Smooth muscle cell (in vitro differentiated cells): ENCODE data around the gene FAM184B. TPM values are rescaled to one million over a fixed set of nuclear protein-coding genes. Genes with fewer than 3 reads are reported as not detected.

ENCODE experiments used
- DNase-seq: peaks from one replicate; lab custom pipeline; 2025; ENCODE audit not compliant: unreplicated experiment; lab: John Stamatoyannopoulos, UW
- H2AFZ ChIP-seq: fragments of 200-600 bp; sonication (generic); 2 replicates; pipeline ENCODE4 v1.6.0; 2016; ENCODE audit warnings: antibody characterized with exemption, low read depth, mild to moderate bottlenecking
- H3F3A ChIP-seq: fragments of 200-600 bp; sonication (generic); 2 replicates; pipeline ENCODE4 v1.6.0; 2017; ENCODE audit warnings: antibody characterized with exemption, low read depth
- H3K27ac ChIP-seq: fragments of 200-600 bp; sonication (generic); 2 replicates; pipeline ENCODE4 v1.5.1; 2016; ENCODE audit warnings: low read depth, mild to moderate bottlenecking
- H3K27me3 ChIP-seq: fragments of 200-600 bp; sonication (generic); 2 replicates; pipeline ENCODE4 v1.6.1; 2016; ENCODE audit warnings: low read depth, mild to moderate bottlenecking
- H3K36me3 ChIP-seq: fragments of 200-600 bp; sonication (generic); 2 replicates; pipeline ENCODE4 v1.5.1; 2016; ENCODE audit warnings: low read depth
- H3K4me1 ChIP-seq: fragments of 200-600 bp; sonication (generic); 2 replicates; pipeline ENCODE4 v1.5.1; 2016; ENCODE audit warnings: low read depth
- H3K4me2 ChIP-seq: fragments of 200-600 bp; sonication (generic); 2 replicates; pipeline ENCODE4 v1.6.0; 2016; ENCODE audit warnings: mild to moderate bottlenecking
- H3K4me3 ChIP-seq: fragments of 200-600 bp; sonication (generic); 2 replicates; pipeline ENCODE4 v1.5.1; 2016; ENCODE audit warnings: mild to moderate bottlenecking
- H3K79me2 ChIP-seq: fragments of 200-600 bp; sonication (generic); 2 replicates; pipeline ENCODE4 v1.6.0; 2016; ENCODE audit warnings: low read depth, mild to moderate bottlenecking
- H3K9ac ChIP-seq: fragments of 200-600 bp; sonication (generic); 2 replicates; pipeline ENCODE4 v1.6.0; 2016; ENCODE audit warnings: low read depth
- H3K9me3 ChIP-seq: fragments of 200-600 bp; sonication (generic); replicated peaks from 2 replicates; pipeline ENCODE4 v1.5.1; 2016; ENCODE audit warnings: low read depth
- H4K20me1 ChIP-seq: fragments of 200-600 bp; sonication (generic); 2 replicates; pipeline ENCODE4 v1.6.0; 2016; ENCODE audit warnings: low read depth
- CTCF ChIP-seq: fragments of 200-600 bp; sonication (generic); IDR thresholded peaks from 2 replicates; pipeline ENCODE4 v1.5.1; 2017; ENCODE audit warnings: borderline replicate concordance, mild to moderate bottlenecking, antibody characterized with exemption; ENCODE audit not compliant: insufficient read depth, poor library complexity, severe bottlenecking
- WGBS: methylation state at CpG from one replicate; pipeline ENCODE4 v1.1.7; 2016; ENCODE audit warnings: low lambda C conversion rate; 5-methylcytosine and 5-hydroxymethylcytosine counted together
- polyA plus RNA-seq: library from polyadenylated mRNA; unstranded; fragments of >200 nt; fragmentation: Nextera tagmentation; extraction: Ambion mirVana; gene quantifications from 2 replicates; pipeline ENCODE4 v1.2.1, GENCODE V29; 2016
- total RNA-seq: library from RNA; depleted of rRNA; stranded (reverse); fragments of >200 nt; gene quantifications from 2 replicates; pipeline ENCODE4 v1.2.3, GENCODE V29; 2014

The FAM184B gene
- total and polyA plus RNA-seq, 2 experiments from 2014 or later, result not detected

DNA sequence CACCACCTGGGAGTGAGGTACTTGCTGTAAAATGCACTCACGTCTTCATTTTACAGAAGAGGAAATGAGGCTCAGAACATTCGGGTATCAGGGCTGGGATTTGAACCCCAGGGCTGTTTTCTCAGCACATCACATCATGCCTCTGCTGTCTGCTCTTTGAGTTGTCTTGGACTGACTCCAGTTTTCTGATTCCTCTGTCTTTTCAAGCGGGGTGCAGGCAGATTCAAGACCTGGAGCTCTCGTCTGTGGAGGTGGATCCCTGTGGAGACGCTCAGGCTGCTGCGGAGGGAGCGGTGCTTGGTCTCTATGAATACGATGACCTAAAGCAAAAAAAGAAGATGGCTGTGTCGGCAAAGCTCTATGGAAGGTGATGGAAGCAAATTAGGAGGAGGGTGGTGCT, 198.1 kb downstream of the FAM184B start:
- no peak overlapping the region for H2AFZ ChIP-seq
- no peak for DNase-seq
- H4K20me1 ChIP-seq, result no peaks in the 10 kb centered on the region
- 96% methylated on average over 9 of the region's 9 CpGs for WGBS
- H3K4me1 ChIP-seq, result peaks cover under 1% of the 10 kb centered on the region
- peaks cover 4% of the 10 kb centered on the region for H3K36me3 ChIP-seq
- H3K27ac ChIP-seq, result no peak overlapping the region
- peaks cover 7% of the 10 kb centered on the region for H3K79me2 ChIP-seq
- no peak overlapping the region for H3K4me2 ChIP-seq
- no peak overlapping the region for H3K9ac ChIP-seq
- no peak for TF ChIP-seq CTCF
- no peaks in the 10 kb centered on the region for H3K27me3 ChIP-seq
- H3F3A ChIP-seq, result no peaks in the 10 kb centered on the region
- H3K9me3 ChIP-seq, result no peaks in the 10 kb centered on the region
- no peak overlapping the region for H3K4me3 ChIP-seq

- Histone ChIP-seq H3K27ac (no peak overlapping the region), H3K4me1 (peaks cover 6% of the 10 kb centered on the region), H3F3A (no peaks in the 10 kb centered on the region), H3K4me2 (no peak overlapping the region), H3K9ac (no peak overlapping the region), H3K27me3 (no peaks in the 10 kb centered on the region), H3K9me3 (no peaks in the 10 kb centered on the region), H3K79me2 (peaks cover 7% of the 10 kb centered on the region), H4K20me1 (no peaks in the 10 kb centered on the region), H3K36me3 (peaks cover 4% of the 10 kb centered on the region), H3K4me3 (no peak overlapping the region), H2AFZ (no peak overlapping the region)
- 97% methylated on average over 7 of the region's 7 CpGs for WGBS
- no peak for TF ChIP-seq CTCF
- no peak for DNase-seq
Measured at GRCh38 chr4:17580969-17581368, 200.5 kb downstream of the FAM184B start.

Other genes starting within 250 kb of the FAM184B start
- 29.1 and 42.9 TPM in 2 replicates for gene LAP3, start 204.4 kb downstream of the FAM184B start, total RNA-seq
- gene LAP3, start 204.4 kb downstream of the FAM184B start, polyA plus RNA-seq, result 37.6 and 38.6 TPM in 2 replicates
- 10.4 and 10.9 TPM in 2 replicates for gene MED28, start 167.0 kb downstream of the FAM184B start, total RNA-seq
- gene MED28, start 167.0 kb downstream of the FAM184B start, polyA plus RNA-seq, result 39.5 and 42.0 TPM in 2 replicates
- 19.3 and 19.4 TPM in 2 replicates for gene DCAF16, start 29.1 kb upstream of the FAM184B start, total RNA-seq
- gene DCAF16, start 29.1 kb upstream of the FAM184B start, polyA plus RNA-seq, result 6.5 and 9.3 TPM in 2 replicates
- 19.6 and 20.1 TPM in 2 replicates for gene NCAPG, start 29.4 kb upstream of the FAM184B start, total RNA-seq
- gene NCAPG, start 29.4 kb upstream of the FAM184B start, polyA plus RNA-seq, result 2.7 and 6.9 TPM in 2 replicates
- 15.9 and 16.6 TPM in 2 replicates for gene LCORL, start 240.1 kb upstream of the FAM184B start, total RNA-seq
- gene LCORL, start 240.1 kb upstream of the FAM184B start, polyA plus RNA-seq, result 6.7 and 11.2 TPM in 2 replicates